Measurements from ENCODE around the gene PXDN.

- no peak for TF ChIP-seq GTF3C2 (IDR thresholded peaks at IDR 0.05; ENCODE audit: borderline replicate concordance, extremely low read depth, insufficient read length)
- TF ChIP-seq SAP30 (IDR thresholded peaks at IDR 0.05; ENCODE audit: borderline replicate concordance, insufficient read depth, low read depth, low read length, poor library complexity, severe bottlenecking): no peak
- no peak for TF ChIP-seq CTCF (IDR thresholded peaks at IDR 0.05 in 2 of 3, conservative IDR thresholded peaks at IDR 0.05 in 1 of 3; ENCODE audit: insufficient read depth in 2 of 3, low read depth in 1 of 3, low read length in 3 of 3)
- TF ChIP-seq CHD2 (IDR thresholded peaks at IDR 0.05; ENCODE audit: low read depth, low read length): no peak
- no peak for TF ChIP-seq ZNF165 (CRISPR knock-in tag; IDR thresholded peaks at IDR 0.05; ENCODE audit: borderline replicate concordance)
- no peak for TF ChIP-seq BRD4 (IDR thresholded peaks at IDR 0.05)
- no peak for TF ChIP-seq ATF6 (CRISPR knock-in tag; IDR thresholded peaks at IDR 0.05)
- no peak for TF ChIP-seq GATA2 (CRISPR knock-in tag; IDR thresholded peaks at IDR 0.05)
- no peak for TF ChIP-seq SMC3 (conservative IDR thresholded peaks at IDR 0.05; ENCODE audit: insufficient read depth, low read depth, low read length)
- TF ChIP-seq FOXK2 (conservative IDR thresholded peaks at IDR 0.05 in 1 of 2, IDR thresholded peaks at IDR 0.05 in 1 of 2; ENCODE audit: low read depth in 2 of 2): no peak
- no peak for TF ChIP-seq RBM39 (optimal IDR thresholded peaks at IDR 0.05; ENCODE audit: low read depth, low read length)
- TF ChIP-seq GABPA (tag; conservative IDR thresholded peaks at IDR 0.05; ENCODE audit: low read depth): no peak
- no peak for TF ChIP-seq ELK1 (CRISPR knock-in tag; IDR thresholded peaks at IDR 0.05)
- no peak for TF ChIP-seq KLF6 (CRISPR knock-in tag; IDR thresholded peaks at IDR 0.05; ENCODE audit: borderline replicate concordance)
Measured at GRCh38 chr2:1743396-1744150, 742 bp downstream of the PXDN start.

All from K562 (cell line).